ENCODE data around the gene BSCL2. TPM values are rescaled to one million over a fixed set of nuclear protein-coding genes. Genes with fewer than 3 reads are reported as not detected.
"Not testable (repeated sequence)": the region's sequence is repeated elsewhere in the genome, so short reads cannot be mapped to it uniquely, and the experiment has no call there.

BSCL2 gene
- total and polyA plus RNA-seq, 2 experiments from 2014 or later = 49.2 to 78.7 TPM

- H2AFZ ChIP-seq = peak overlapping the region; percentile 70
Measured at GRCh38 chr11:62752994-62753735, 45.9 kb upstream of the BSCL2 start.

GRCh38 chr11:62752177-62752785 is 45.1 kb upstream of the BSCL2 start:
- H3K27me3 ChIP-seq = no peaks in the 10 kb centered on the region
- no peaks in the 10 kb centered on the region for H4K20me1 ChIP-seq (ENCODE audit: insufficient read depth, poor library complexity, severe bottlenecking)
- no peak overlapping the region for H3K27ac ChIP-seq
- 98% methylated on average over 14 of the region's 14 CpGs for WGBS (ENCODE audit: low lambda C conversion rate, missing lambda C conversion rate)
- H3K4me2 ChIP-seq = no peak overlapping the region
- no peaks in the 10 kb centered on the region for H3K36me3 ChIP-seq (replicated peaks; ENCODE audit: insufficient read depth, low read depth)
- no peak overlapping the region for H2AFZ ChIP-seq
- no peaks in the 10 kb centered on the region for H3K9me3 ChIP-seq (ENCODE audit: low read depth)
- peaks cover 12% of the 10 kb centered on the region for H3K4me1 ChIP-seq (ENCODE audit: insufficient read depth)
- no peaks in the 10 kb centered on the region for H3K9me2 ChIP-seq (replicated peaks; ENCODE audit: insufficient read depth)
- no peak for DNase-seq (ENCODE audit: low spot score)
- no peak overlapping the region for H3K4me3 ChIP-seq
- TF ChIP-seq EZH2 (IDR thresholded peaks at IDR 0.05; ENCODE audit: borderline replicate concordance) (no peak), EZH2phosphoT487 (IDR thresholded peaks at IDR 0.05; ENCODE audit: low read depth, severe bottlenecking, unreplicated experiment) (no peak), CTCF (IDR thresholded peaks at IDR 0.05; ENCODE audit: poor library complexity) (no peak)
- peaks cover 32% of the 10 kb centered on the region for H3K79me2 ChIP-seq

More at GRCh38 chr11:62752994-62753735, 45.9 kb upstream of the BSCL2 start:
- Histone ChIP-seq H3K9me2 (replicated peaks; ENCODE audit: insufficient read depth) (no peaks in the 10 kb centered on the region), H3K4me2 (peak overlapping the region; percentile 75), H4K20me1 (ENCODE audit: insufficient read depth, poor library complexity, severe bottlenecking) (no peaks in the 10 kb centered on the region), H3K27me3 (no peaks in the 10 kb centered on the region), H3K9me3 (ENCODE audit: low read depth) (no peaks in the 10 kb centered on the region), H3K79me2 (peaks cover 32% of the 10 kb centered on the region), H3K4me1 (ENCODE audit: insufficient read depth) (peaks cover 12% of the 10 kb centered on the region), H3K27ac (peak overlapping the region; percentile 91), H3K4me3 (peak overlapping the region; percentile 67), H3K36me3 (replicated peaks; ENCODE audit: insufficient read depth, low read depth) (no peaks in the 10 kb centered on the region)
- no peak for DNase-seq (ENCODE audit: low spot score)
- WGBS (ENCODE audit: low lambda C conversion rate, missing lambda C conversion rate) = 90% methylated on average over 15 of the region's 15 CpGs
- no peak for TF ChIP-seq CTCF (IDR thresholded peaks at IDR 0.05; ENCODE audit: poor library complexity)
- TF ChIP-seq EZH2 (IDR thresholded peaks at IDR 0.05; ENCODE audit: borderline replicate concordance) = no peak
- TF ChIP-seq EZH2phosphoT487 (IDR thresholded peaks at IDR 0.05; ENCODE audit: low read depth, severe bottlenecking, unreplicated experiment) = no peak

GRCh38 chr11:62749931-62750330 is 42.7 kb upstream of the BSCL2 start:
- H3K79me2 ChIP-seq = peaks cover 32% of the 10 kb centered on the region
- not testable (repeated sequence) for H3K9me3 ChIP-seq (ENCODE audit: low read depth); H3K36me3 ChIP-seq (replicated peaks; ENCODE audit: insufficient read depth, low read depth); H3K4me3 ChIP-seq; H3K27ac ChIP-seq; H2AFZ ChIP-seq; DNase-seq (ENCODE audit: low spot score); H3K9me2 ChIP-seq (replicated peaks; ENCODE audit: insufficient read depth); H4K20me1 ChIP-seq (ENCODE audit: insufficient read depth, poor library complexity, severe bottlenecking); H3K4me2 ChIP-seq; H3K27me3 ChIP-seq
- peaks cover 12% of the 10 kb centered on the region for H3K4me1 ChIP-seq (ENCODE audit: insufficient read depth)
- 94% methylated on average over 5 of the region's 5 CpGs for WGBS (ENCODE audit: low lambda C conversion rate, missing lambda C conversion rate)

- Histone ChIP-seq H4K20me1 (ENCODE audit: insufficient read depth, poor library complexity, severe bottlenecking) (no peaks in the 10 kb centered on the region), H3K27me3 (no peaks in the 10 kb centered on the region), H3K79me2 (peaks cover 24% of the 10 kb centered on the region), H3K36me3 (replicated peaks; ENCODE audit: insufficient read depth, low read depth) (no peaks in the 10 kb centered on the region), H3K4me2 (no peak overlapping the region), H2AFZ (no peak overlapping the region), H3K4me3 (no peak overlapping the region), H3K9me3 (ENCODE audit: low read depth) (no peaks in the 10 kb centered on the region), H3K9me2 (replicated peaks; ENCODE audit: insufficient read depth) (no peaks in the 10 kb centered on the region), H3K4me1 (ENCODE audit: insufficient read depth) (peaks cover 4% of the 10 kb centered on the region), H3K27ac (no peak overlapping the region)
- WGBS (ENCODE audit: low lambda C conversion rate, missing lambda C conversion rate) = 90% methylated on average over 9 of the region's 9 CpGs
- TF ChIP-seq EZH2phosphoT487 (IDR thresholded peaks at IDR 0.05; ENCODE audit: low read depth, severe bottlenecking, unreplicated experiment) (no peak), EZH2 (IDR thresholded peaks at IDR 0.05; ENCODE audit: borderline replicate concordance) (no peak), CTCF (IDR thresholded peaks at IDR 0.05; ENCODE audit: poor library complexity) (no peak)
- DNase-seq (ENCODE audit: low spot score) = no peak
Measured at GRCh38 chr11:62747475-62748160, 40.4 kb upstream of the BSCL2 start.
